Activated CD4-positive, alpha-beta T cell treated with anti-CD3 and anti-CD28 coated beads for 1 hour (primary cell): ENCODE results near the gene BBX.
A peak's percentile ranks its signal among the peaks of the same experiment; 100 is the strongest.

Source experiments
- DNase-seq: peaks from one replicate; pipeline ENCODE4 v3.0.0-alpha.2; 2020

The BBX gene

GRCh38 chr3:107522510-107523288 lies at the start of gene BBX:
Gene BBX, plus strand, starts transcription at chr3:107522962. Its CDS starts 187,499 bp downstream, at chr3:107710461.
- DNase-seq = peak; percentile 90

DNA sequence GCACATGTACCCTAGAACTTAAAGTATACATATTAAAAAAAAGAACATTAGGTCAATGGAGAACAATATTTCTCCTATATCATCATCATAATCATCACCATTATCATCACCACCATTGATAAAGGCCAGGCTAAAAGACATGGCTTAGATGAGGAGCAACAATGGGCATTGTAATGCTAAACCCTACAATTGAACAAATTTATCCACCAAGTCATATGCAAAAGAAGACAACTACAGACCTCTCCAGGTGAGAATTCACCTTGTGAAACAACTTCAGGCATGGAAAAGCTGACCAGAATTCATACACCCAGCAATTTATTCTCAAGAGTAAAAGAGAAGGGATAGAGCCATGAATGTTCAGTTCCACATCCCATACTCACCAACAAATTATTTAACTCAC lies 46.3 kb upstream of the BBX start:
- DNase-seq = no peak

- no peak for DNase-seq
These were observed 35.3 kb upstream of the BBX start for GRCh38 chr3:107487490-107487889.

DNA sequence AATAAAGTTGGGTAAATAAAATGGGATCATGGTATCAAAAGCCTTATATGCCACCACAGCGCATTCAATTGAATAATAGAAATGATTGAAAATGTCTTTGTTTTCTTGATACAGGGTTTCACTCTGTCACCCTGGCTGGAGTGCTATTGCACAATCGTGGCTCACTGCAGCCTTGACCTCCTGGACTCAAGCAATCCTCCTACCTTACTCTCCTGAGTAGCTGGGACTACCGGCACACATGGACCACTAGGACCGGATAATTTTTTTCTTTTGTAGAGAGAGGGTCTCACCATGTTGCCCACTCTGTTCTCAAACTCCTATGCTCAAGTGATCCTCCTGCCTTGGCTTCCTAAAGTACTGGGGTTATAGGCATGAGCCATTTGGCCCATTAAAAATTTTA lies 33.8 kb upstream of the BBX start:
- DNase-seq = no peak

GRCh38 chr3:107493134-107493533 lies 29.6 kb upstream of the BBX start:
- DNase-seq = no peak

DNA sequence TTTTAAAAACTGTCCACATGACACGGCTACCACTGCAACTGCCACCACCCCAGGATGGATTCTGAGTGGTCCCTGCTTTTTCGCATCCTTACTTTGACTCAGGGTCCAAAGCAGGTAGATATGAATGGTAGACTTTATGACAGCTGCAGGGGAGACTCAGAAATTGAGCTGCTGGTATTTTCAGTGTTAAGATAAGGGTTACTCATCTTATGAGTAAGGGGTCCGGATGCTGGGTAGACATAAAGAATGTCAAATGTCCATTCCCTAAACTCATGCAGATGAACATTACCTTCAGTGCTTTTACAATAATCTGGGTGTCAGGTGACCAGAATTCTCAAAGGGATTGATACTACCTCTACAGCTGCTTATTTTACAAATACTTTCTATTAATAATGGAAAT lies 25.9 kb upstream of the BBX start:
- DNase-seq = no peak

DNA sequence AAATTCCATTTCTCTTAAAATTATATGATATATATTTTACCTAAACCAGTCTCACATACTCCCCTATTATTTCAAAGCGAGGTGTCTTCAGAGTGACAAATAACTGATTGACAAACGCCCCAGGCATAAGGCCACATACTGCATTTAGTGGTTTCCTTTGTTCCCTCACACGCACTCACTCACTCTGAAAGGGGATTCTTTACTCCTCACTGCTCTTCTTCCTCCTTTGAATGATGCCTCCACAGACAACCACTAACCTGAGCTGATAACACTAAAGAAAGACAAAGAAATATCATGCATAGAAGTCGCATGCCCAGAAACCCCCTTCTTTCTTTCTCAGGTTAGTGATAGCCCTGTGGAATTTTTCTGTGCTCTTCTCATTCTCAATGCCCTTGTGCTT lies 24.1 kb upstream of the BBX start:
- DNase-seq = no peak

GRCh38 chr3:107506458-107506857 lies 16.3 kb upstream of the BBX start:
- no peak for DNase-seq

GRCh38 chr3:107508331-107508730 lies 14.4 kb upstream of the BBX start:
- no peak for DNase-seq

DNA sequence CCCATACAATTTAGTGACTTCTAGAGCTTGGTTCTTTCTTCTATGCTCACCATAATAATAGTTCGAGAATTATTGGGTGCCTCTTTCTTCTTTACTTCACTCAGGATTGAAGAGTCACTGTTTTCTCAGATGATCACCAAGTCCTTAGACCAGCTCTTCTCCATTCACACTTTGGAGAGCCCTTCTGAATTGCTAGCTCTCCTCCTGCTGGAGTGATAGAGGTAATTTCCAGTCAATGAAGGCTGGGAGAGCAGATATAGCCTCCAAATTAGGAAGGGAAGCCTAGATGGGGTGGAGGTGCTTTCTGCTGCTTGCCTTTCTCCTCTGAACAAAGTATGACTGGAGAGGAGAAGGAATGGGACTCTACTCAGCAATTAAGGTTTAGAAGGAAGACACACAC lies 10.7 kb upstream of the BBX start:
- no peak for DNase-seq

GRCh38 chr3:107514453-107514852 lies 8.3 kb upstream of the BBX start:
- DNase-seq = no peak

DNA sequence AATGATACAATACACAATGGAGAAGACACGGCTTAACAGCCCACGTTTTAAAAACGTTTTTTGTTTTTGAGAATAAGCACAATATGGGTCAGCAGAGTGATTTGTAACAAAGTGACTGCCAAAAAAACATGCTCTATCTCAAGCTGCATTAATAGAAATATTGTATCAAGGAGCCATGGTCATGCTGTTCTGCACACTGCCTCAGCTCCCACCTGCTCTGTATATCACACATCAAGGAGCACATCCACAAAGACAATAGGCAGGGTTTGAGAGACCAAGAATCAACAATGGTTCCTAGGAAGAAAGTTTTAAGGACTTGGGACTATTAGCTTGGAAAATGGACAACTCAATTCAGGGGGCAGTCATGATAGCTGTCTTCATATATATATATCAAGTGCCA lies 6.3 kb upstream of the BBX start:
- no peak for DNase-seq

DNA sequence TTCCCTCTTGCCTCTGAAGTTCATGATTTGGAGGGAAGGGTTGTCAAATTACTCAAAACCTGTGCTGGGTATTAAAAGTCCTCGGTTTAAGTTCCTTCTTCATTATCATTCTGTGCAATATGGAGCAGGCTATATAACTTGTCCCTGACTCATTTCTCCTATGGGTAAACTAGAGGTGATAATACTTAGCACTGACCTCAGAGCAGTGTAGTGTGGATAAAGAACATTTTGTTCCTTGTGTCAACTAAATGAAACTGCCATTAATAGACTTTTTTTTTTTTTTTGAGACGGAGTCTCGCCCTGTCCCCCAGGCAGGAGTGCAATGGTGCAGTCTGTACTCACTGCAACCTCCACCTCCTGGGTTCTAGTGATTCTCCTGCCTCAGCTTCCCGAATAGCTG lies 2.2 kb upstream of the BBX start:
- no peak for DNase-seq

DNA sequence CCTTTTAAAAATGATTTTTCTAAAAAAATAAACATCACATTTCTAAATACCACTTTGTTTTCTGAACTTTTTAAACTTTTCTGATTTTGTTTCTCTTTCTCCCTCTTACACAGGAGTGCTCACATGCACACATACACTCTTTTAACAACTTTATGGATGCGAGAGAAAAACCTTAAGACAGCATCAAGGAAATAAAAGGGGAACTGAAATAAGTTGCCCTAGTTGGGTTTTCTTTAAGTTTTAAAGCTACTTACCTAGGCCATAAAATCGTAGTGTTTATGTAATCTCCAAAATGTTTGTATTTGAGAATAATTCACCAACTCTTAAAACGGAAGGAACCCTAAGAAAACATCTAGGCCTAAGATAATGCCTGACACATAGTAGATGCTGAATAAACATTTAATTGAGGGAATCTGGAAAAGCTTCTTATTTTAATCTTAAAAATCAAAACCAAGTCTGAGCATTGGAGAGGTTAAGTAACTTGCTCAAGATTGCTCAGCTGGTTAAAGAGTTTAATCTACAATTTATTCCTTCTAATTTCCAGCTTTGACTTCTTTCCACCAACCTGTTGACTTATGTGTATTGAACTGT lies 1.2 kb upstream of the BBX start:
- DNase-seq = no peak

DNA sequence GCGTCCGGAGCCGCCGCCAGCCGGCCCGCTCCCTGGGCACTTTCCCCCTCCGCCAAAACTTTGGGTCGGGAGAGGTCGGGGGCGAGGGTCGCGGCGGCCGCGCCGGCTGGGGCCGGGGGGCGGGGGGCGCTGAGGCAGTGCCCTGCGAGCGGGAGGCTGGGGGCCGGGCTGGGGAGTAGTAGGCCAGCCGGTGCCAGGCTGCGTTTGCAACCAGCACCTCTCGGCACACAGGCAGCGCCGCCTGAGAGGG lies 452 bp downstream of the BBX start:
- DNase-seq = no peak

GRCh38 chr3:107523539-107524325 lies 970 bp downstream of the BBX start:
- DNase-seq = peak; percentile 31

DNA sequence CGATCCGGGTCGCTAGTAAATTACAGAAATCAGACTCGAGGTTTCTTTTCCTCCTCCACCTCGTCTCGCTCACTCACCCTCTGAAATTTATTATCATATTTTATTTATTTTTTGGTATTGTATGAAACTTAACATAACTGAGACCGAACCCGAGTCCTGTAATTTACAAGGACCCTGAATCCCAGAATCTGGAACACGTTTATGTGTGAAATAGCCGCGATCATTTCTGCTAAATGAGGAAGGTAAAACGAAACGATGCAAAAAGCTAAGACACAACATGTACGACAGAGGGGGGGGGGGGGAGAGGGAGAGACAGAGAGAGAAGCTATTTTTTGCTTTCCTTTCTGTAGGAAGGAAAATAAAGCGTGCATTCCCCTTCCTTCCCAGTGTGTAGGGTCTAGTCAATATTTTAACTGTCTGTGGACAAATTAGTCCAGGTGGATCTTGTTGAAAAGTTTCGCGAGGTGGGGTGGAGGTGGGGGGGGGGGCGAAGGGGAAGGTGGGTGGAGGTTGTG lies 1.6 kb downstream of the BBX start:
- no peak for DNase-seq

- peak; percentile 20 for DNase-seq
These were observed 2.3 kb downstream of the BBX start for GRCh38 chr3:107524841-107525643.

- DNase-seq = peak; percentile 10
These were observed 3.0 kb downstream of the BBX start for GRCh38 chr3:107525644-107526305.

DNA sequence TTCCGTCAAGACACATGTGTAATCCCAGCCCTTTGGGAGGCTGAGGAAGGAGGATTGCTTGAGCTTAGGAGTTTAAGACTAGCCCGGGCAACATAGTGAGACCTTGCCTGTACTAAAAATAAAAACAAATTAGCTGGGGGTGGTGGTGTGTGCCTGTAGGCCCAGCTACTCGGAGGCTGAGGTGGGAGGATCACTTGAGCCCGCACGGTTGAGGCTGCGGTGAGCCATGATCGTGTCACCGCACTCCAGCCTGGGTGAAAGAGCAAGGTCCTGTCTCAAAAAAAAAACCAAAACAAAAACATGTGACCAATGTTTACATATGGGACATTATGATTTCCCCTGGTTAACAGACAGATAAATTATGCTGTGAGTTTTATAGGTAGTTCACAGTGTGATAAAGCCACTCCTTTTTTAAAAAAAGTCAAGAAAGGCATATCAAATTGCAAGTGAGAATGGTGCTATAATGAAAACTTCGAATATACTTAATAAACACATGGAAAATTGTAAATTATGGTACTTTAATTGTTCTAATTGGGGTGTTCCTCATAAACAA lies 9.2 kb downstream of the BBX start:
- DNase-seq = no peak

GRCh38 chr3:107540857-107541256 lies 18.1 kb downstream of the BBX start:
- no peak for DNase-seq

- no peak for DNase-seq
These were observed 19.9 kb downstream of the BBX start for GRCh38 chr3:107542665-107543064.
